Vagina (tissue), 2 donors: ENCODE data around the gene RASAL2. TPM values are rescaled to one million over a fixed set of nuclear protein-coding genes. Genes with fewer than 3 reads are reported as not detected.

ENCODE experiments used
- DNase-seq, 2 donors: peaks; one replicate each; pipeline ENCODE4 v3.0.0-alpha.2; 2017; ENCODE audit errors: extremely low spot score in 2 of 2
- H3K27ac ChIP-seq: fragments of 200-600 bp; sonication (generic); one replicate; pipeline ENCODE4 v1.5.1; 2019
- H3K27me3 ChIP-seq: fragments of 200-600 bp; sonication (generic); one replicate; pipeline ENCODE4 v1.5.1; 2019
- H3K36me3 ChIP-seq, 2 donors: fragments of 200-600 bp; sonication (generic); one replicate each; pipeline ENCODE4 v1.5.1; 2017 to 2019
- H3K4me1 ChIP-seq: fragments of 200-600 bp; sonication (generic); one replicate; pipeline ENCODE4 v1.5.1; 2019
- H3K4me3 ChIP-seq, 2 donors: fragments of 200-600 bp; sonication (generic); 1 replicate in 1 of 2; 2 replicates in 1 of 2; pipeline ENCODE4 v1.5.1; 2016 to 2019
- H3K9me3 ChIP-seq: fragments of 200-600 bp; sonication (generic); one replicate; pipeline ENCODE4 v1.5.1; 2019
- POLR2A ChIP-seq, 2 donors: fragments of 450-650 bp; IDR thresholded peaks; one replicate each; pipeline ENCODE4 v1.6.1; 2017; ENCODE audit warnings: antibody characterized with exemption in 2 of 2, mild to moderate bottlenecking in 2 of 2, moderate library complexity in 2 of 2
- POLR2AphosphoS5 ChIP-seq, 2 donors: sonication (generic); formaldehyde crosslinking; IDR thresholded peaks; one replicate each; pipeline ENCODE4 v1.9.0; 2017; ENCODE audit warnings: antibody characterized with exemption in 2 of 2, mild to moderate bottlenecking in 2 of 2, low read depth in 1 of 2; ENCODE audit not compliant: insufficient read depth in 1 of 2
- intact Hi-C: fragments of 100-400 bp; cut with DNase I; formaldehyde crosslinking; loops from one replicate; pipeline ENCODE4 v1.15.1; 2023
- total RNA-seq: library from RNA; depleted of rRNA; stranded (reverse); fragments of >200 nt; gene quantifications from one replicate; pipeline ENCODE4 v1.2.3, GENCODE V29; 2016
- TF ChIP-seq, protein P1 (sequence below), 3 experiments: fragments of 450-650 bp in 2 of 3; fragments of 200-600 bp in 1 of 3; sonication (generic) in 1 of 3; IDR thresholded peaks; one replicate each; pipeline ENCODE4 v1.5.1; 2017 to 2019; ENCODE audit warnings: antibody characterized with exemption in 3 of 3, mild to moderate bottlenecking in 2 of 3, moderate library complexity in 2 of 3

Gene RASAL2
- total RNA-seq, 1 donor from 2014 or later = 25.5 TPM

DNA sequence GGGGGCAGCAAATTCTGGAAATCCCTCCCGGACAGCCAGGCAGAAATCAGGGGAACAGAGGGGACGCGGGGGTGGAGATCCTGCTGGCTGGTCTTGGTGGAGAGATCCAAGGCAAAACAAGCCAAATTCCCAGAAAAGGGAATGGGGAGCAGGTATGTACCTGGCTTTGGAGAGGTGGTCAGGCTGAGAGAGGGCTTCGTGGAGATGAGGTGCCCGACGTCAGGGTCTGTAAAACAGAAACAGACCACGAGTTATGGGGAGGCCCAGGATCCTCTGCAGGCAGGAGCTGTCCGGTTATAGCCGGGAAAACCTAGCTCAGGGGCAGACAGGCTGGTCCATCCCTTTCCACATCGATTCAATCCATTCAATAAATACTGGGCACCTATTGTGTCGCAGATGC lies 398.4 kb downstream of the RASAL2 start:
- intact Hi-C loops = no loop called here
- H3K4me1 ChIP-seq = peaks cover 1% of the 10 kb centered on the region
- DNase-seq = peak in 1 of 2 donors; percentile 67
- H3K27me3 ChIP-seq = no peaks in the 10 kb centered on the region
- TF ChIP-seq, protein P1, sequence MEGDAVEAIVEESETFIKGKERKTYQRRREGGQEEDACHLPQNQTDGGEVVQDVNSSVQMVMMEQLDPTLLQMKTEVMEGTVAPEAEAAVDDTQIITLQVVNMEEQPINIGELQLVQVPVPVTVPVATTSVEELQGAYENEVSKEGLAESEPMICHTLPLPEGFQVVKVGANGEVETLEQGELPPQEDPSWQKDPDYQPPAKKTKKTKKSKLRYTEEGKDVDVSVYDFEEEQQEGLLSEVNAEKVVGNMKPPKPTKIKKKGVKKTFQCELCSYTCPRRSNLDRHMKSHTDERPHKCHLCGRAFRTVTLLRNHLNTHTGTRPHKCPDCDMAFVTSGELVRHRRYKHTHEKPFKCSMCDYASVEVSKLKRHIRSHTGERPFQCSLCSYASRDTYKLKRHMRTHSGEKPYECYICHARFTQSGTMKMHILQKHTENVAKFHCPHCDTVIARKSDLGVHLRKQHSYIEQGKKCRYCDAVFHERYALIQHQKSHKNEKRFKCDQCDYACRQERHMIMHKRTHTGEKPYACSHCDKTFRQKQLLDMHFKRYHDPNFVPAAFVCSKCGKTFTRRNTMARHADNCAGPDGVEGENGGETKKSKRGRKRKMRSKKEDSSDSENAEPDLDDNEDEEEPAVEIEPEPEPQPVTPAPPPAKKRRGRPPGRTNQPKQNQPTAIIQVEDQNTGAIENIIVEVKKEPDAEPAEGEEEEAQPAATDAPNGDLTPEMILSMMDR (IDR thresholded peaks at IDR 0.05) = no peak
- TF ChIP-seq POLR2A (IDR thresholded peaks at IDR 0.05) (no peak), POLR2AphosphoS5 (IDR thresholded peaks at IDR 0.05; ENCODE audit: insufficient read depth in 1 of 2, low read depth in 1 of 2) (no peak)
- no peaks in the 10 kb centered on the region for H3K36me3 ChIP-seq
- no peaks in the 10 kb centered on the region for H3K9me3 ChIP-seq
- H3K27ac ChIP-seq = no peak overlapping the region
- H3K4me3 ChIP-seq = no peak overlapping the region

GRCh38 chr1:178493301-178493741 lies 399.4 kb downstream of the RASAL2 start:
- TF ChIP-seq, protein P1 (IDR thresholded peaks at IDR 0.05) = no peak
- no peak for TF ChIP-seq POLR2A (IDR thresholded peaks at IDR 0.05)
- no peak for TF ChIP-seq POLR2AphosphoS5 (IDR thresholded peaks at IDR 0.05; ENCODE audit: insufficient read depth in 1 of 2, low read depth in 1 of 2)
- DNase-seq = peak in 1 of 2 donors; percentile 77
- no peak overlapping the region for H3K27ac ChIP-seq
- H3K9me3 ChIP-seq = no peaks in the 10 kb centered on the region
- H3K36me3 ChIP-seq = no peaks in the 10 kb centered on the region
- no peak overlapping the region for H3K4me3 ChIP-seq
- no peaks in the 10 kb centered on the region for H3K27me3 ChIP-seq
- intact Hi-C loops = no loop called here
- no peaks in the 10 kb centered on the region for H3K4me1 ChIP-seq

DNA sequence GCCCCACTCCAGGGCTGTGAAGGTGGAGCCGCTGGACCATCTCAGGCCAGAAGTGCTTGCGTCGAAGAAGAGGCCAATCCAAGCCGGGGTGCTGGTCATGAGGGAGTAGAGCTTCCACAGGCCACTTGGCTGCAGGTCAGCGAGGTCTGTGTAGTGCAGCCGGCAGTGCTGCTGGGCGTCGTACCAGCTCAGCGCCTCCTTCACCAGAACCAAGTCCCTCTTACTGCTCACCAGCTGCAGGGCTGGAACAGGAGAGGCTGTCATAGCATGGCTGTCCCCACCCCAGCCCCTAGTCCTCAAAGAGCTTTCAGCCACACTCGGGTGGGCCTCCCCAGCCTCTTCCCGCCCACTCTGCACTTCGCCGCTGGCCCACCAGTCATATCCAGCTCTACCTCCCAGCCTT lies 400.7 kb downstream of the RASAL2 start:
- H3K27me3 ChIP-seq = no peaks in the 10 kb centered on the region
- H3K4me3 ChIP-seq = no peak overlapping the region
- intact Hi-C loops = no loop called here
- H3K27ac ChIP-seq = no peak overlapping the region
- H3K4me1 ChIP-seq = no peaks in the 10 kb centered on the region
- H3K36me3 ChIP-seq = no peaks in the 10 kb centered on the region
- DNase-seq = no peak
- TF ChIP-seq POLR2AphosphoS5 (IDR thresholded peaks at IDR 0.05; ENCODE audit: insufficient read depth in 1 of 2, low read depth in 1 of 2) = no peak
- TF ChIP-seq, protein P1 (IDR thresholded peaks at IDR 0.05) = no peak
- no peak for TF ChIP-seq POLR2A (IDR thresholded peaks at IDR 0.05)
- no peaks in the 10 kb centered on the region for H3K9me3 ChIP-seq

GRCh38 chr1:178495158-178495557 lies 401.3 kb downstream of the RASAL2 start:
- Histone ChIP-seq H3K4me3 (no peak overlapping the region), H3K36me3 (no peaks in the 10 kb centered on the region), H3K4me1 (no peaks in the 10 kb centered on the region), H3K9me3 (no peaks in the 10 kb centered on the region), H3K27me3 (no peaks in the 10 kb centered on the region), H3K27ac (no peak overlapping the region)
- TF ChIP-seq POLR2A (IDR thresholded peaks at IDR 0.05) = no peak
- TF ChIP-seq, protein P1 (IDR thresholded peaks at IDR 0.05) = no peak
- TF ChIP-seq POLR2AphosphoS5 (IDR thresholded peaks at IDR 0.05; ENCODE audit: insufficient read depth in 1 of 2, low read depth in 1 of 2) = no peak
- DNase-seq = peak in 1 of 2 donors; percentile 42
- intact Hi-C loops = no loop called here

DNA sequence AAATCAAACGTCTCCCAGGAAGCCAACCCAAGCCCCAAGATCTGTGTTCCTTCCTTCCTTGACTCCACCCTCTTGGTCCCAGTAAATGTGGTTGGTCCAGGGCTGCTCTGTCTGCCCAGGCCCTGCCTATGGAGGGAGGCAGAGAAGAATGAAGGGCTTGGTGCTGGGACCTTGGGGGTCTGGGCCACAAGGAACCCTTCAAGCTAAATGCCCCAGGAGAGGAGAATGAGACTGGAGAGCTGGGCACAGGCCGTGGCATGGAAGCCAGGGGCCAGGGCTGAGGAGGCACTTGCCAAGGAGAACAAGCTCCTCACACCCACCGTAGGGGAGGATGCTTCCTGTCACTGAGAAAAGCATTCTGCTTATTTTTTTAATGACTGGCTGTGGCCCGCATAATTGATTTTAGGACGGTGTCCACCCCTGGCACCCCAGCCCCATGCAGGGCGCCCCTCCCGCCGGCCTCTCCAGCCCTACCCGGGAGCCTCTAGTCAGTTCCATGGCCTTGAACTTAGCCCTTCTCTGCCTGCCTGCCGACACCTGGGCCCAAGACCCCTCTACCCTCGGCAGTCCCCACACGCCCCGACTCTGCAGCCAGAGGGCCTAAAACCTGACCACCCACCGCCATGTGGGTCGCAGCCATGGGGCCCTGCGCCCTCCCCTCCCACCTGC lies 402.0 kb downstream of the RASAL2 start:
- peak in 1 of 2 donors; percentile 64 for DNase-seq
- intact Hi-C loops = no loop called here
- Histone ChIP-seq H3K9me3 (no peaks in the 10 kb centered on the region), H3K4me3 (no peak overlapping the region), H3K27ac (no peak overlapping the region), H3K4me1 (no peaks in the 10 kb centered on the region), H3K36me3 (no peaks in the 10 kb centered on the region), H3K27me3 (no peaks in the 10 kb centered on the region)
- TF ChIP-seq POLR2A (IDR thresholded peaks at IDR 0.05) (no peak), POLR2AphosphoS5 (IDR thresholded peaks at IDR 0.05; ENCODE audit: insufficient read depth in 1 of 2, low read depth in 1 of 2) (no peak)
- TF ChIP-seq, protein P1 (IDR thresholded peaks at IDR 0.05) = no peak
